SU-DHL-6 (cell line): ENCODE measurements around the gene RETN.

Source experiments
- H2AFZ ChIP-seq: fragments of 200-600 bp; sonication (generic); 2 replicates; pipeline ENCODE4 v1.6.1; 2014; ENCODE audit warnings: low read depth, mild to moderate bottlenecking, moderate library complexity, mixed read lengths, antibody characterized with exemption, low read length; ENCODE audit not compliant: severe bottlenecking
- H3F3A ChIP-seq: fragments of 200-600 bp; shearing (Covaris generic); 2 replicates; pipeline ENCODE4 v1.6.0; 2016; ENCODE audit warnings: antibody characterized with exemption, mild to moderate bottlenecking; ENCODE audit not compliant: insufficient read depth
- H3K27ac ChIP-seq: fragments of 200-600 bp; sonication (generic); 2 replicates; pipeline ENCODE4 v1.5.1; 2016; ENCODE audit warnings: low read depth, mild to moderate bottlenecking, low read length, moderate library complexity, mixed read lengths
- H3K27me3 ChIP-seq: fragments of 200-600 bp; sonication (generic), shearing (Covaris generic); 2 replicates; pipeline ENCODE4 v1.6.0; 2014; ENCODE audit warnings: mild to moderate bottlenecking, low read length
- H3K36me3 ChIP-seq: fragments of 200-600 bp; sonication (generic); 2 replicates; pipeline ENCODE4 v1.6.1; 2014; ENCODE audit warnings: mild to moderate bottlenecking, low read length, mixed read lengths
- H3K4me2 ChIP-seq: fragments of 300-600, 200-600 bp; shearing (Covaris generic), sonication (generic); 2 replicates; pipeline ENCODE4 v1.6.0; 2014; ENCODE audit warnings: low read length, low read depth, mild to moderate bottlenecking; ENCODE audit not compliant: poor library complexity, severe bottlenecking
- H3K4me3 ChIP-seq: fragments of 200-600 bp; sonication (generic); 2 replicates; pipeline ENCODE4 v1.5.1; 2014; ENCODE audit warnings: antibody characterized with exemption, low read length, mild to moderate bottlenecking, mixed read lengths; ENCODE audit not compliant: insufficient read depth, poor library complexity, severe bottlenecking
- H3K79me2 ChIP-seq: fragments of 200-600 bp; sonication (generic); 2 replicates; pipeline ENCODE4 v1.6.1; 2014; ENCODE audit warnings: mild to moderate bottlenecking, low read length, moderate library complexity; ENCODE audit not compliant: insufficient read depth
- H3K9ac ChIP-seq: fragments of 200-600 bp; sonication (generic); 2 replicates; pipeline ENCODE4 v1.7.0; 2014; ENCODE audit warnings: mild to moderate bottlenecking, low read length
- H3K9me2 ChIP-seq: fragments of 200-600 bp; sonication (generic); replicated peaks from 2 replicates; pipeline ENCODE4 v1.6.1; 2014; ENCODE audit warnings: low read length; ENCODE audit not compliant: insufficient read depth
- H3K9me3 ChIP-seq: fragments of 200-600 bp; sonication (generic); 2 replicates; pipeline ENCODE4 v1.6.1; 2014; ENCODE audit warnings: low read length, mixed read lengths; ENCODE audit not compliant: insufficient read depth
- H4K20me1 ChIP-seq: fragments of 200-600 bp; sonication (generic); 2 replicates; pipeline ENCODE4 v1.6.1; 2014; ENCODE audit warnings: low read depth, mild to moderate bottlenecking, antibody characterized with exemption, low read length, moderate library complexity, mixed read lengths
- CTCF ChIP-seq: fragments of 200-600 bp; sonication (generic); IDR thresholded peaks from one replicate; pipeline ENCODE4 v1.5.1; 2017; ENCODE audit warnings: antibody characterized with exemption, mild to moderate bottlenecking, low read length, moderate library complexity; ENCODE audit not compliant: insufficient read depth, poor library complexity, severe bottlenecking
- EZH2phosphoT487 ChIP-seq: fragments of 200-600 bp; sonication (generic), shearing (Covaris generic); conservative IDR thresholded peaks from 2 replicates; pipeline ENCODE4 v1.6.1; 2018; ENCODE audit warnings: mild to moderate bottlenecking, antibody characterized with exemption, low read length, moderate library complexity, mixed read lengths

Gene RETN

GRCh38 chr19:7647156-7647555, 21.7 kb upstream of the RETN start:
- H4K20me1 ChIP-seq, result no peaks in the 10 kb centered on the region
- no peak overlapping the region for H3K4me3 ChIP-seq
- H3K27ac ChIP-seq, result no peak overlapping the region
- H3K9ac ChIP-seq, result no peak overlapping the region
- no peaks in the 10 kb centered on the region for H3K36me3 ChIP-seq
- no peaks in the 10 kb centered on the region for H3K79me2 ChIP-seq
- no peaks in the 10 kb centered on the region for H3K9me3 ChIP-seq
- TF ChIP-seq EZH2phosphoT487 (no peak), CTCF (no peak)
- H3K4me2 ChIP-seq, result no peak overlapping the region
- no peaks in the 10 kb centered on the region for H3F3A ChIP-seq
- no peaks in the 10 kb centered on the region for H3K27me3 ChIP-seq
- no peaks in the 10 kb centered on the region for H3K9me2 ChIP-seq
- H2AFZ ChIP-seq, result no peak overlapping the region

GRCh38 chr19:7648265-7649014, 20.4 kb upstream of the RETN start:
- no peaks in the 10 kb centered on the region for H3K27me3 ChIP-seq
- no peak overlapping the region for H3K4me2 ChIP-seq
- no peaks in the 10 kb centered on the region for H3K9me2 ChIP-seq
- H3K9ac ChIP-seq, result no peak overlapping the region
- no peaks in the 10 kb centered on the region for H3K9me3 ChIP-seq
- no peak overlapping the region for H3K27ac ChIP-seq
- no peaks in the 10 kb centered on the region for H4K20me1 ChIP-seq
- no peaks in the 10 kb centered on the region for H3K36me3 ChIP-seq
- no peak for TF ChIP-seq CTCF
- no peak for TF ChIP-seq EZH2phosphoT487
- H2AFZ ChIP-seq, result no peak overlapping the region
- no peak overlapping the region for H3K4me3 ChIP-seq
- no peaks in the 10 kb centered on the region for H3K79me2 ChIP-seq
- no peaks in the 10 kb centered on the region for H3F3A ChIP-seq

GRCh38 chr19:7650148-7650547, 18.7 kb upstream of the RETN start:
- Histone ChIP-seq H2AFZ (no peak overlapping the region), H3K9me2 (no peaks in the 10 kb centered on the region), H3K9me3 (no peaks in the 10 kb centered on the region), H3K9ac (no peak overlapping the region), H3K27ac (no peak overlapping the region), H3F3A (no peaks in the 10 kb centered on the region), H3K27me3 (no peaks in the 10 kb centered on the region), H3K79me2 (no peaks in the 10 kb centered on the region), H3K4me3 (no peak overlapping the region), H3K4me2 (no peak overlapping the region), H3K36me3 (no peaks in the 10 kb centered on the region), H4K20me1 (no peaks in the 10 kb centered on the region)
- no peak for TF ChIP-seq CTCF
- no peak for TF ChIP-seq EZH2phosphoT487
